HL-60 (cell line): ENCODE results near the gene NHEJ1.
A peak's percentile ranks its signal among the peaks of the same experiment; 100 is the strongest.

ENCODE experiments used
- DNase-seq, 2 experiments: peaks; one replicate each; pipeline ENCODE4 v3.0.0-alpha.2; 2010 to 2020; ENCODE audit warnings: low read depth in 1 of 2, low spot score in 1 of 2
- H3K27ac ChIP-seq: fragments of 250-450 bp; sonication (Bioruptor Pico); replicated peaks from 2 replicates; pipeline ENCODE4 v1.5.1; 2020; ENCODE audit warnings: mild to moderate bottlenecking, moderate library complexity
- H3K27me3 ChIP-seq: fragments of 250-450 bp; sonication (Bioruptor Pico); 2 replicates; pipeline ENCODE4 v1.5.1; 2021; ENCODE audit warnings: mild to moderate bottlenecking, moderate library complexity; ENCODE audit not compliant: insufficient read depth, poor library complexity, severe bottlenecking
- H3K4me3 ChIP-seq: replicated peaks from 2 replicates; pipeline ENCODE4 v1.5.1; 2011; ENCODE audit warnings: mild to moderate bottlenecking, control low read depth, low read length; ENCODE audit not compliant: insufficient read depth
- CTCF ChIP-seq: IDR thresholded peaks from one replicate; pipeline ENCODE4 v1.5.1; 2011; ENCODE audit warnings: low read length, control low read depth, inconsistent platforms; ENCODE audit not compliant: insufficient read depth
- GABPA ChIP-seq: IDR thresholded peaks from 2 replicates; pipeline ENCODE4 v1.6.1; 2012; ENCODE audit warnings: low read depth
- POLR2AphosphoS5 ChIP-seq: IDR thresholded peaks from 2 replicates; pipeline ENCODE4 v1.6.1; 2012; ENCODE audit warnings: low read depth
- REST ChIP-seq: IDR thresholded peaks from 2 replicates; pipeline ENCODE4 v1.6.1; 2012; ENCODE audit warnings: low read depth; ENCODE audit not compliant: insufficient replicate concordance
- SPI1 ChIP-seq: IDR thresholded peaks from 2 replicates; pipeline ENCODE4 v1.6.1; 2012; ENCODE audit warnings: low read depth, mild to moderate bottlenecking, borderline replicate concordance

The NHEJ1 gene

GRCh38 chr2:219161097-219161496 is 482 bp upstream of the NHEJ1 start:
- no peaks in the 10 kb centered on the region for H3K27me3 ChIP-seq
- no peak for TF ChIP-seq SPI1
- no peak for DNase-seq
- no peak overlapping the region for H3K27ac ChIP-seq
- peak overlapping the region; percentile 66 for H3K4me3 ChIP-seq

GRCh38 chr2:219159771-219160185 is 837 bp downstream of the NHEJ1 start:
- no peaks in the 10 kb centered on the region for H3K27me3 ChIP-seq
- no peak for DNase-seq
- peak overlapping the region; percentile 66 for H3K4me3 ChIP-seq
- no peak overlapping the region for H3K27ac ChIP-seq
- TF ChIP-seq GABPA, result no peak
- no peak for TF ChIP-seq SPI1
- no peak for TF ChIP-seq POLR2AphosphoS5
- no peak for TF ChIP-seq REST
- TF ChIP-seq CTCF, result no peak

GRCh38 chr2:219158586-219158985 is 2.0 kb downstream of the NHEJ1 start:
- no peak overlapping the region for H3K27ac ChIP-seq

More at GRCh38 chr2:219158586-219158985, 2.0 kb downstream of the NHEJ1 start:
- Histone ChIP-seq H3K27me3 (no peaks in the 10 kb centered on the region), H3K4me3 (no peak overlapping the region)
- TF ChIP-seq SPI1 (no peak), GABPA (no peak), REST (no peak), CTCF (no peak), POLR2AphosphoS5 (no peak)
- DNase-seq, result no peak
